Measurements from ENCODE around the gene FCRLB.
"Not testable (repeated sequence)": the region's sequence is repeated elsewhere in the genome, so short reads cannot be mapped to it uniquely, and the experiment has no call there.

The FCRLB gene, protein sequence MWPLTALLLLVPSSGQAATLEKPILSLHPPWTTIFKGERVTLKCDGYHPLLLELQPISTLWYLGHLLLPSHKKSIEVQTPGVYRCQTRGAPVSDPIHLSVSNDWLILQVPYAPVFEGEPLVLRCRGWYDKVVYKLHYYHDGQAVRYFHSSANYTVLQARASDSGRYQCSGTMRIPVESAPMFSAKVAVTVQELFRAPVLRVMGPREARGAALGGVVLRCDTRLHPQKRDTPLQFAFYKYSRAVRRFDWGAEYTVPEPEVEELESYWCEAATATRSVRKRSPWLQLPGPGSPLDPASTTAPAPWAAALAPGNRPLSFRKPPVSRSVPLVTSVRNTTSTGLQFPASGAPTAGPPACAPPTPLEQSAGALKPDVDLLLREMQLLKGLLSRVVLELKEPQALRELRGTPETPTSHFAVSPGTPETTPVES

DNA sequence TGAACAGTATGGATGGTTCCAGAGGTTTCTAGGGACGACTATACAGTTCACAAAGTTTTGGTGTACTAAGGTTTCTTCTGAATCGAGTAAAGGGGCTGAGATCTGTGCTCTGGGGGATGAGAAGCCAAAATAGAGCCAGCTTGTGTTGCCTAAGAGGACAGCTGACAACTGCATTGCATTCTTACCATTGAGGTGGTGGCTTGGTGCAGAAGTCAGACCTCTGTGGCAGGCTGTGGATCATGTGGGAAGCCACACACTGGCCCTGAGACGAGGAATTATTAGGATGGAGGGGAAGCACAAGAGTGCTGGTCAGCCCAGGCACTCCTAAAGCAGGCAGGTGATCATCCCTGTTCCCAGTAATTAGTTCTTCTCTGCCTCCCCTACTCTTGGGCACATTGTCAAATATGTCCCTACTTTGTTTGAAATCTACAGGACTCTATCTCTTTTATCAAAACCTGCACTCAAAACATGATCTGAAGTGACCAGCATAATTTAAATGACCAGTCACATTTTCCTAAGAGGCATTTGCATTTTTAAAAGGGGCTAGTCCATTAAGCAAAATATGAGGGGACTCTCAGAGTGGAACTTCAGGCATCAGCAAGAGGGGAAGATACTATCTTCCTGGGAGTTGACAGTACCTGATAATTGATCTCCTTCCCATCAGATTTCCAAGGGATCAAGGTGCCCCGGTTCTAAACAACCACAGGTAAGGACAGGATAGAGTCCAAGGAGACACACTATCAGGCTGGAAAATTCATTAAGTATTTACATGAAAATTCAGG lies at the start of gene FCRLB:
TSS of gene FCRLB (plus strand) at position 589 of the 782 bp plus-strand sequence. CDS start 1,129 bp downstream, outside the sequence.
- peak; percentile 25 for DNase-seq

DNA sequence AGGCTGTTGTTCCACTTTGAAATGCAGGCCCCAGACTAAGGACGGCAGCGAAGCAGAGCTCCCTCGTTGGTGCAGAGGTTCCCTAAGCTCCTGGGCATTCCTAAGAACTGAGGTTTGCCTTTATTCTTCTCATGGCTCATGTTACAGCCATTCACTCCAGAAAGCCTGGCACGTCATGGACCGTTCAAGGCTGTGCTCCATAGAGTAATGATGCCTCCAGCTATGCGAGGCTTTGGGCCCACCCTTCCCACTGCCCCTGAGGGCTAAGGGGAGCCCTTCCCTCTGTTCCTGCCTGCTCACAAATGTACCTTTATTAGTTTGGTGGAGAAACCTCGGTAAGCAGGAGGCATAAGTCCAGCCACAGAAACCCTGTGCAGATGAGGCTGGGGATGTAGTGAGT lies 47.9 kb upstream of the FCRLB start:
- DNase-seq = not testable (repeated sequence)

DNA sequence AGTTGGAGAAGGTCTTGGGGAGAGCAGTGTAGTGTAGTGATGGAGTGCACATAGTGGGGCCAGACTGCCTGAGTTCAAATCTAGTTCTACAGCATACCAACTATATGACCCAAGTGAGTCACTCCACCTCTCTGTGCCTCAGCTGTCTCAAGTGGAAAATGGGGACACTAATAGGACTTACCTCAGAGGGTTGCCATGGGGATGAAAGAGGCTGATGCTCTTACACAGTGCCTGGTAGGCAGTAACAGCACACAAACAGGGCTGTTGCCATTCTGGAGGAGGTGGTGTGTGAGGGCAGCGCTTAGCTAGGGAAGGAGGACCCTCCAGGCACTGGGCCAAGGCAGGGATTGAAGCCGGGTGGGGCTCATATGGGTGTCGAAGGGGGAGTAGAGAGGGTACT lies 46.9 kb upstream of the FCRLB start:
- DNase-seq = not testable (repeated sequence)

DNA sequence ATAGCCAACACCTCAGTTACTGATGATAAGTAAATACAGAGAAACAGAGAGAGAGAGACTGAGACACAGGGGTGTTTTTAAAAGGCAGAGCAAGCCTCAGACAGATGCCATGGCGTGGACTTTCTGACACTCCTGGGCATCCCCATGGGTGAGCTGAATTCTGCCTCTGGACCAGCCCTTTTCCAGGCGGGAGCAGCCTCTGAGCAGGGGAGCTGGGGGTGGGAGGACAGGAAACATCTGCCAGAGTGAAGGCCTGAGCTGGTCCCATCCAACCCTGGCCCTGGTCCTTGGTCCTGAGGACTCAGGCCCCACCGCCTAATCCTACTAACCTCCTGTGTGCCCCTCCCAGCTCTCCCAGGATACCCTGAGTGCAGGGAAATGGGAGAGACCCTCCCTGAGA lies 46.4 kb upstream of the FCRLB start:
- not testable (repeated sequence) for DNase-seq

DNA sequence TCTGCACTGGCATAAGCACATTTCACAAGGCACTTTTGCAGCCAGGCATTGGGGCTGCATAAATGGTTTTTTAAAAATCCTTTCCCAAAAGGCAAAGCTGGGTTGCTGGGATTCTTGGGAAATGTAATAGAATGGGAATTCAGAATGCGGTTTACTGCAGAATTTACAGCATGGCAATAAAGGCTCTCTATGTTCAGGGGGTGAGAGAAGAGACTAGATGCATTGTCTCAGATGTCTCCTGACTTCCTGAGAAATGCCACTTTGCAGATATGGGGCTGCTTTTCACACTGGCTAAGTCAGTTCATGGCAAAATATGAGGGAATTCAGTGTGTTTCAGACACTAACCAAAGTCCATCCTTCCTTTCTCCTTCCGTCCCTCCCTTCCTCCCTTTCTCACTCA lies 44.9 kb upstream of the FCRLB start:
- DNase-seq = no peak

DNA sequence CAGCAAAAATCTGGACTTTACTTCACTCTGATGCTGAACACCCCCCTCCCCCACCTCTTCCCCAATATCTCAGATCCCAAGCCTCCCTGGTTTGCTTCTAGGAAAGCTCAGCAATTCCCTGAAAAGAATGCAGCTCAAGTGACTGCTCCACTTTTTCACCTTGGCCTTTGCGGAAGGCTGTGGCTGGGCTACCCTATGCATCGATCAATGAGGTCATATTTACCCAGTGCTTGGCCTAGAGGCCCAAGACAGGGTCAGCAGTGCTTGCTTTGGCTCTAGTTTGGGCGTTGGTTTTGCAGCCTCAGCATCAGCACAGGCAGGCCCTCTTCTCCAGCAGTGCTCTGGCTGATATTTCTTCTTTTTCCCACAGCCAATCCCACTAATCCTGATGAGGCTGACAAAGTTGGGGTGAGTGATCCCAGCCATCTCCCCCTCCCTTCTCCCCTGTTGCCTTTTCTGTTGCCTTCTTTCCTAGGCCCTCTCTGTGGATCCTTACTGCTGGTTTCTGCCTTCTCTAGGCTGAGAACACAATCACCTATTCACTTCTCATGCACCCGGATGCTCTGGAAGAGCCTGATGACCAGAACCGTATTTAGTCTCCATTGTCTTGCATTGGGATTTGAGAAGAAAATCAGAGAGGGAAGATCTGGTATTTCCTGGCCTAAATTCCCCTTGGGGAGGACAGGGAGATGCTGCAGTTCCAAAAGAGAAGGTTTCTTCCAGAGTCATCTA lies 44.2 kb upstream of the FCRLB start:
- DNase-seq = no peak

DNA sequence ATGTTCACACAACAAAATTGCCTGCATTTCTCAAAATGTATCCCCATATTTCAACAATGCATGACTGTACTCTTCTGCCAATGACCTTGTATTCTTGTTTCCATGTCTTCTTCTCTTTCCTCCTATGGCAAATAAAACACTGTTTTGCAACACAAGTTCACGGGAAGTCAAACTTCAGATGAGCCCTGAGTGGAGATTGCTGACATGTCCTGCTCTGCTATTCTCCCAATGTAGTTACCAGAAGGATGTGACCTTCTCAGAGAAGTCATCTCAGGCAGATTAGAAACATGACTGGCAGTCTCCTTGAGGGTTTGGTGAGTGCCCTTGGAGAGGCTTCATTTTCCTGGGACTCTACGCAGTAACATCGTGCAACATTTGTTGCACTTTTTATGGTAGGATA lies 42.8 kb upstream of the FCRLB start:
- no peak for DNase-seq

DNA sequence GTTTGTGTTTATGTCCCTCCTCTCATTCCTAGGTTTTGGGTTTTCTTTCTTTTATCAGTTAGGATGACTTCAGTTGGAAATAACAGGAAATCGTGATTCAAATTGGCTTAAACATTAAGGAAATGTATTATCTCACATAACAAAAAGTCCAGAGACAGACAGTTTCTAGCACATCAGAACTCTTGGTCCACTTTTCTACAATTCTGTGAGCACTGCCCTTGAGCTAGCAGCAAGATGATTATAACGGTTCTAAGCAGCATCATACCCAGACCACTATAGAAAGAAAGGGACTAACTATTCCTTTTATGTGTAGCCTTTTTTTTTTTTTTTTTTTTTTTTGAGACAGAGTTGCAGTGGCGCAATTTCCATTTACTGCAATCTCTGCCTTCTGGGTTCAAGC lies 39.5 kb upstream of the FCRLB start:
- DNase-seq = no peak

DNA sequence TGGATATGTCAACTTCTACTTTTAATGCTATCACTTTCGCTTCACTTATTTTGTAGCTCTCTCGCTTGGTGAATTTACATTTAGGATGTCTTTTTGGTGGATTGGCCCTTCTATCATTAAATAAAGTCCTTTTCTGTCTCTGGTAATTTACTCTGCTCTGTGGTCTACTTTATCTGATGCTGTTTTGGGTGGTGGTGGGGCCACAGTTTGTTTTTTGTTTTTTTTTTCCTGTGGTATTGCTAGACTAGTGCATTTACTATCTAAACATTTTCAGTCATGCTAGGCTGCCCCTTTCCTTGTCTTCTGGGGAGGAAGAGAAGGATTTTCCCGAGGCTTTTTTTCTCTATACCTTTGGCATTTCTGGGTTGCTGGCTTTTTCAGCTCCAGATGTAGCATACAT lies 32.4 kb upstream of the FCRLB start:
- DNase-seq = peak; percentile 55

DNA sequence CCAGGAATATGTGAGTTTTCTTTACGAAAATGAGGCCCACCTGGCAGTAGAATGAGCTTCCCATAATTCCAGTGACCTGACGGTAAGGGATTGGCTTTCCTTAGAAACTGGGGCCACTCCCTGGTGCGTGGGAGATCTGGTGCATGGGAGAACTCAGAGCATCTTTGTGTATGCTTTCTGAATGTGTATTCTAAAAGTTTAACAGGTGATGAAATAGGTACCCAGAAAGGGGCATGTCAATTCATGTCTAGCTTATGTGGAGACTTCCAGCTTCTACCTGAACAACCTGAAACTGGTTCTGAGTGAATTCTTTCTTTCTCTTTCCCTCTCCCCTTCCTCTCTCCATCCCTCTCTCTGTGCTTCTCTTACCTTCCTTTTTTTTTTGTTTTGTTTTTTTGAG lies 29.5 kb upstream of the FCRLB start:
- no peak for DNase-seq

DNA sequence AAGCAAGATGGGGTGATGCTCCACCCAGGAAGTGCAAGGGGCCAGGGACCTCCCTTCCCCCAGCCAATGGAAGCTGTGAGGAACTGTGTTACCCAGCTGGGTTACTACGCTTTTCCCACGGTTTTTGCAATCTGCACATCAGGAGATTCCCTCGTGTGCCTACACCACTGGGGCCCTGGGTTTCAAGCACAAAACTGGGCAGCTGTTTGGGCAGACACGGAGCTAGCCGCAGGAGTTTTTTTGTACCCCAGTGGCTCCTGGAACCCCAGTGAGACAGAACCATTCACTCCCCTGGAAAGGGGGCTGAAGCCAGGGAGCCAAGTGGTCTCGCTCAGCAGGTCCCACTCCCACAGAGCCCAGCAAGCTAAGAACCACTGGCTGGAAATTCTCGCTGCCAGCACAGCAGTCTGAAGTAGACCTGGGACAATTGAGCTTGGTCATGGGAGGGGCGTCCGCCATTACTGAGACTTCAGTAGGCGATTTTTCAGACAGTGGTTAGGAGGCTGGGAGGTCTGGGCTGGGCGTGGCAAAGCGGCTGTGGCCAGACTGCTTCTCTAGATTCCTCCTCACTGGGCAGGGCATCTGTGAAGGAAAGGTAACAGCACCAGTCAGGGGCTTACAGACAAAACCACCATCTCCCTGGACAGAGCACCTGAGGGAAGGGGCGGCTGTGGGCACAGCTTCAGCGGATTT lies 28.2 kb upstream of the FCRLB start:
- not testable (repeated sequence) for DNase-seq

DNA sequence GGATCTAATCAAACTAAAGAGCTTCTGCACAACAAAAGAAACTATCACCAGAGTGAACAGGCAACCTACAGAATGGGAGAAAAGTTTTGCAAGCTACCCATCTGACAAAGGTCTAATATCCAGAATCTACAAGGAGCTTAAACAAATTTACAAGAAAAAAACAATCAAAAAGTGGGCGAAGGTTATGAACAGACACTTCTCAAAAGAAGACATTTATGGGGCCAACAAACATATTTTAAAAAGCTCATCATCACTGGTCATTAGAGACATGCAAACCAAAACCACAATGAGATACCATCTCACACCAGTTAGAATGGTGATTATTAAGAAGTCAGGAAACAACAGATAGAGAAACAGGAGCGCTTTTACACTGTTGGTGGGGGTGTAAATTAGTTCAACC lies 23.0 kb upstream of the FCRLB start:
- DNase-seq = not testable (repeated sequence)

DNA sequence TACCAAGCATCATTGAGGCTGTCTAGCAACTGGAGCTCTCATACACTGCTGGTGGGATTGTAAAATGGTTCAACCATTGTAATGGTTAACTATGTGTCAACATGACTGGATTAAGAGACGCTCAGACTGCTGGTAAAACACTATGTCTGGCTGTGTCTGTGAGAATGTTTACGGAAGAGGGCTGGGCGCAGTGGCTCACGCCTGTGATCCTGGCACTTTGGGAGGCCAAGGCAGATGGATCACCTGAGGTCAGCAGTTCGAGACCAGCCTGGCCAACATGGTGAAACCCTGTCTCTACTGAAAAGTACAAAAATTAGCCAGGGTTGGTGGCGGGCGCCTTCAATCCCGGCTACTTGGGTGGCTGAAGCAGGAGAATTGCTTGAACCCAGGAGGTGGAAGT lies 19.1 kb upstream of the FCRLB start:
- no peak for DNase-seq

DNA sequence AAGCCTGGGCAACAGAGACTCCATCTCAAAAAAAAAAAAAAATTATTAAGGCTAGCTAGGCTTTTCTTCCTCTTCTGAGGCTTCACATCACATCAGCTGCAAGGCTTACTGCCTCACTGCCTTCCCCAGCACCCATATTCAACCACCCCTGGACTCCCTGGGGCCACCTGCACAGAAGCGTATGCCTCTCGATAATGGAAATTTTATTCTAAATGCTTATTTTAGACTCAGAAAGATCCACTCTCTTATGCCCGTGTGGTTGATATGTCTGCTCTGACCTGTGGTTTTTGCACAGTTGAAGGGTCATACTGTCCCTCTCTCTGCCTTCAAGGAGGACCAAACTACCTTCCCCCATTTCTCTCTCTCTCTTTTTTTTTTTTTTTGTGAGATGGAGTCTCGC lies 15.8 kb upstream of the FCRLB start:
- no peak for DNase-seq

DNA sequence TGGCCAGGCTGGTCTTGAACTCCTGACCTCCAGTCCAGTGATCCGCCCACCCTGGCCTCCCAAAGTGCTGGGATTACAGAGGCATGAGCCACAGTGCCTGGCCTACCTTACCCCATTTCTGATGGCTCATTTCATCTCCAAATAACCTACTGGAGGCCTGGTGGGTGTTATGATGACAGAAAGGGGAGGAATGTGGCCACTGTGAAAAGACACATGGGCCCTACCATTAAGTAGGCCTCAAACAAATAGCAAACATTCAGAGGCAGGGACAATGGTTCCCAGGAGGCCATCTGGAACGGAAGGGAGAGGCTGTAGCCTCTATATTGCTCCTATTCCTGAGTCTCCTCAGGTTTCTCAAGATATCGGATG lies 15.2 kb upstream of the FCRLB start:
- DNase-seq = no peak

DNA sequence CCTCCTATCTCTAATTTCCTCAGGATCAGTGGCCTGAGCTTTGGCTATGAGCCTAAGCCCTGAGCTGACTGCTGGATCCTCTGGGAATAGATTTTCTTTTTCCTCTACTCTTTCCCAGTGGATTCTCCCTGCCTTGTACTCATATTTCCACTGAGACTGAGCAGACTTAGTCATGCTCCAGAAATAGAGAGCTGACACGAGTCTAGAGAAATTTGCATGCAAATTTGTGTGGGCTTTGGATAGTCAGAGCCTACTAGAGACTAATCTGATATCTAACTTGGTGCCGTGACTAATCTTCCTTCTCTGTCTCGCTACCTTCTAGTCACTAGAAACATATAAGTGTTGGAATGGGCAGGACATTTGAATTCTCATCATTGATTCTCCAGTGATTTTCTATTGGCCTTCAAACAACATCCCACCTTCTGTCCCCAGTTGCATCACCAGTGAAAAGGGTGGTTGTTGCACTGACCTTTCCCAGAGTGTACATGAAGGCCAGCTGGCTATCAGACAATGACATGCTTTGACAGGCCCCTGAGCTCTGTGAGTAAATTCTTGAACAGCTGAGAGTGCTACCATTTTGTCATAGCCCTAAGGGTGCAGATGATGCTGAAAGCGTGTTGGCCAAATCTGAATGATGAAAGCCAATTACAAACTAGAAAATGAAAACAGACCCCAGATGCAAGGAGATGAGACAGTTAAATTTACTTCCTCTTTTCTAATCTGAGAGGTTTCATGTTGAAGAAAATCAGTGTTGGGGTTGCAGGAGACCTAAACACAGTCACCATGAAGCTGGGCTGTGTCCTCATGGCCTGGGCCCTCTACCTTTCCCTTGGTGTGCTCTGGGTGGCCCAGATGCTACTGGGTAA lies 14.6 kb upstream of the FCRLB start, which contains the start of gene FCRLA:
TSS of gene FCRLA (plus strand) at position 748 of the 866 bp plus-strand sequence. CDS start at position 784, 36 bp downstream.
- peak; percentile 90 for DNase-seq

DNA sequence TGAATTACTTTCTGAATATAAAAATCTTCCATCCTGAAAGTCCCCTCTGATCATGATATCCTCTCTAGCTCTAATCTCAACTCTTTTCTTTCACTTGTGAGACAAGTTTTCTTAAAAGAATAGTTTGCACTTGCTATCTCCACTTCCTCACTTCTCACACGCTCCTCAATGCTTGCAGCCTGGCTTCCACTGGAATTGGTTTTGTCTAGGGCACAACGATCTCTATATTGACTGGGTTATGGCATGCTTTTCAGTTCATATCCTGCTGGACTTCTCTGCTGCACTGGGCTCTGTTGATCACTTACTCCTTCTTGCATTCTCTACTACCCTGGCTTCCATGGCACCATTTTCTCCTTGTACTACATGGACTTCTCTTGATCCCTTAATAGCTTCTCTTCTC lies 13.8 kb upstream of the FCRLB start:
- no peak for DNase-seq

DNA sequence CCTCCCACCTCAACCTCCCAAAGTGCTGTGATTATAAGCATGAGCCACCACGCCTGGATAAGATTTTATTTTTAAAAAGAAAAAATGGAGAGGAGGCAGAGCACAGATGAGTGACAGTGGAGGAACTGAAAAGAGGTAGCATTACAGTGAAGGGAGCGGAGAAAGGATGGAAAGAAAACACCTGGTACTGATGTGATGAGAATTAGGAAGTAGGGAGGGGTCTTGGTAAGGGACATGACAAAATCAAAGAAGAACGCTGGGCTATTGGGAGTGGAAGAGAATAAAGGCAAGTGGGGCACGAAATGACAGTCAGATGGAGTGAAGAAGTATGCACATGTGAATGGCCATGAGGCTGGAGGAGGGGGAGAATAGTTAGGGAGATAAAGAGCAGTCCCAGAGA lies 12.0 kb upstream of the FCRLB start:
- DNase-seq = no peak

DNA sequence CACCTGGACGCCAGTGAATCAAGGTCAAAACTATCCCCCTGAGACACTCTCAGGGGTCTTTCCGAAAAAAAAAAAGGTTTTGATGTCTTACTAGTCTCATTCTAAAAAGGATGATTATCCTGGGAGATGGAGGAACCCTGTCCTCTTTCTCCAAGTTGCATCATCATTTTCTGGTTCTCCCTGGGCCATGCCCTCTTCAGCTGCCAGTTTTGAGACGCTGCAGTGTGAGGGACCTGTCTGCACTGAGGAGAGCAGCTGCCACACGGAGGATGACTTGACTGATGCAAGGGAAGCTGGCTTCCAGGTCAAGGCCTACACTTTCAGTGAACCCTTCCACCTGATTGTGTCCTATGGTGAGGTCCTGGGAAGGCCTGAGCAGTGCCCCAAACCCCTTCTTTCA lies 10.8 kb upstream of the FCRLB start:
- DNase-seq = peak; percentile 56

DNA sequence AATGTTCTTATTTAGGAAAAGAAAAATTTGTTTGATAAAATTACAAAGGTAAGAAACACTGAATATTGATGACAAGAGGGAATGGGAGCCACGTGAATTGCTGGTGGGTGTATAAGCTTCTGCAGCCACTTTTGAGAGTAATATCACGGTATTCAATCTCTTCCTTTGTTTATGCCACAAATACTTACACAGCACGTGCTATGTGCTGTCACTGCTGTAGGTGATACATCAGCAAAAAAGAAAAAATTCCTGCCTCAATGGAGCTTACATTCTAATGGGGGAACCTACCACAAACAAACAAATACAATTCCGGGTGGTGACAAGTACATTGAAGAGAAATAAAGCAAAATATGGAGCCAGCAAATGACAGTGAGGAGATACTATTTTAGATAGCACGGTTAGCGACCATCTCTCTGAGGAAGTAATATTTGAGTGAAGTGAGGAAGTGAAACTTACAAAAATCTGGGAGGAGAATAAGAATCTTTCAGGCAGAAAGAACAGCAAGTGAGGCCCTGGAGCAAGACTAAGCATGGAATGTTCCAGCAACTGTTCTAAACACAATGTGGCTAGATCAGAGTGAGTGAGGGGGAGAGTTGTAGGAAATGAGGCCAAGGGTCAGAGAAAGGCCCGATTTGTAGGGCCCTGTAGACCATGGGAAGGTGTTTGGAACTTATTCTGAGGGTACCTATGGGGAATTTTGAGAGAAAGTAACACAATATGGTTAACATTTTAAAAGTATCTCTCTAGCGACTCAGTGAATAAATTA lies 2.6 kb upstream of the FCRLB start:
- DNase-seq = peak; percentile 39

DNA sequence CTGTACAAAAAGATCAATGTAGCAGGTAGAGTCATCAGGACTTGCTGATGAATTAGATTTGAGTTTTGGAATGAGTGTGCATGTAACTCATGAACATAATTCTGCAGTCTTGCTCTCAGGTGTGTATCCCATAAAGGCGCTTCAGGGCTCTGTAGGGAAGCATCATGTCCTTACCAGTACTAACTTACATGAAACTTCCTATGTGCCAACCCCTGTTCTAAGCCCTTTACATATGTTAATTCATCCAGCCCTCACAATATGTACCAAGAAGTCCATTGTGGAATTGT lies 2.1 kb upstream of the FCRLB start:
- no peak for DNase-seq

Data from OCI-M1 (cell line).